GM12878 (cell line): ENCODE data around the gene DPAGT1. TPM values are rescaled to one million over a fixed set of nuclear protein-coding genes. Genes with fewer than 3 reads are reported as not detected.
A peak's percentile ranks its signal among the peaks of the same experiment; 100 is the strongest.

ENCODE experiments used
- ATAC-seq: fragments of 200-7000 bp; cut with Tn5 transposase; 3 replicates; pipeline ENCODE4 v1.9.1; 2020; ENCODE audit warnings: mild to moderate bottlenecking, moderate library complexity
- BruUV-seq: library from RNA; stranded (reverse); fragments of 400-500 nt; replicated peaks from 2 replicates; lab custom pipeline; 2021; lab: Mats Ljungman, UMichigan
- CTCF ChIA-PET: fragments of 300-600 bp; sonication (Branson Sonifier 250); formaldehyde crosslinking; extraction: SDS; loops from one replicate; lab custom pipeline; 2021; ENCODE audit warnings: inconsistent platforms; lab: Yijun Ruan, JAX
- POLR2A ChIA-PET: fragments of 350-600 bp; formaldehyde crosslinking; extraction: SDS; loops from one replicate; lab custom pipeline; 2021; ENCODE audit warnings: inconsistent platforms; lab: Charles Lee
- RAD21 ChIA-PET: fragments of 300-600 bp; sonication (Branson Sonifier 250); formaldehyde crosslinking; loops from one replicate; lab custom pipeline; 2023; ENCODE audit warnings: antibody characterized with exemption; ENCODE audit not compliant: unreplicated experiment; lab: Charles Lee
- SMC1A ChIA-PET: fragments of 300-600 bp; sonication (Branson Sonifier 250); formaldehyde crosslinking; loops from one replicate; lab custom pipeline; 2023; ENCODE audit not compliant: unreplicated experiment, uncharacterized antibody; lab: Charles Lee
- DNase-seq: peaks from one replicate; pipeline ENCODE4 v3.0.0-alpha.2; 2011; ENCODE audit warnings: low read depth, low spot score
- FAIRE-seq: peaks from 3 replicates; lab custom pipeline; 2011; peaks lifted over from hg19 to GRCh38; lab: Jason Lieb, UNC
- H2AFZ ChIP-seq: 2 replicates; pipeline ENCODE4 v1.6.0; 2011; ENCODE audit warnings: low read depth, low read length, control low read depth; ENCODE audit not compliant: control insufficient read depth
- H3K27ac ChIP-seq: 2 replicates; pipeline ENCODE4 v1.5.1; 2011; ENCODE audit warnings: control low read depth; ENCODE audit not compliant: control insufficient read depth, insufficient read depth
- H3K27me3 ChIP-seq, 2 experiments: replicated peaks in 1 of 2; 2 replicates each; pipeline versions ENCODE4 v1.6.0 to v1.6.1; 2011; ENCODE audit warnings: low read length in 1 of 2; ENCODE audit not compliant: control insufficient read depth in 2 of 2, insufficient read depth in 2 of 2
- H3K36me3 ChIP-seq, 2 experiments: 2 replicates each; pipeline ENCODE4 v1.5.1; 2011; ENCODE audit warnings: low read length in 1 of 2; ENCODE audit not compliant: control insufficient read depth in 2 of 2, insufficient read depth in 2 of 2
- H3K4me1 ChIP-seq: 2 replicates; pipeline ENCODE4 v1.6.1; 2011; ENCODE audit warnings: mild to moderate bottlenecking, low read length, moderate library complexity, mixed read lengths; ENCODE audit not compliant: control insufficient read depth, insufficient read depth
- H3K4me2 ChIP-seq: 2 replicates; pipeline ENCODE4 v1.6.0; 2011; ENCODE audit warnings: control low read depth; ENCODE audit not compliant: control insufficient read depth, insufficient read depth
- H3K4me3 ChIP-seq: fragments of 200-600 bp; sonication (generic); 2 replicates; pipeline ENCODE4 v1.5.1; 2016
- H3K79me2 ChIP-seq: 2 replicates; pipeline ENCODE4 v1.6.0; 2011; ENCODE audit warnings: low read length; ENCODE audit not compliant: control insufficient read depth, insufficient read depth
- H3K9ac ChIP-seq: 2 replicates; pipeline ENCODE4 v1.8.0; 2011; ENCODE audit warnings: low read length, control low read depth, mixed read lengths; ENCODE audit not compliant: control insufficient read depth, insufficient read depth
- H3K9me3 ChIP-seq: replicated peaks from 3 replicates; pipeline ENCODE4 v1.5.1; 2011; ENCODE audit warnings: mild to moderate bottlenecking, low read length; ENCODE audit not compliant: control insufficient read depth, insufficient read depth
- H4K20me1 ChIP-seq: 2 replicates; pipeline ENCODE4 v1.6.0; 2011; ENCODE audit not compliant: control insufficient read depth, insufficient read depth
- DPF2 ChIP-seq: fragments of 450-650 bp; IDR thresholded peaks from 2 replicates; pipeline ENCODE4 v1.6.1; 2017; ENCODE audit warnings: mild to moderate bottlenecking
- EED ChIP-seq: sonication (generic); IDR thresholded peaks from 2 replicates; pipeline ENCODE4 v1.6.1; 2016; ENCODE audit warnings: antibody characterized with exemption, low read depth
- HDAC6 ChIP-seq: fragments of 200-600 bp; sonication (generic); IDR thresholded peaks from one replicate; pipeline ENCODE4 v1.8.0; 2017; ENCODE audit warnings: antibody characterized with exemption; ENCODE audit not compliant: unreplicated experiment
- HDGF ChIP-seq: fragments of 450-650 bp; IDR thresholded peaks from 2 replicates; pipeline ENCODE4 v1.6.1; 2016; ENCODE audit warnings: antibody characterized with exemption
- KAT2A ChIP-seq: conservative IDR thresholded peaks from 2 replicates; pipeline ENCODE4 v1.6.1; 2011; ENCODE audit warnings: low read depth, low read length; ENCODE audit not compliant: control insufficient read depth
- KDM1A ChIP-seq: fragments of 200-600 bp; sonication (generic); IDR thresholded peaks from 2 replicates; pipeline ENCODE4 v1.6.1; 2016; ENCODE audit warnings: borderline replicate concordance
- NBN ChIP-seq: fragments of 450-650 bp; IDR thresholded peaks from 2 replicates; pipeline ENCODE4 v1.6.1; 2016
- NFXL1 ChIP-seq: fragments of 450-650 bp; IDR thresholded peaks from 2 replicates; pipeline ENCODE4 v1.6.1; 2017; ENCODE audit warnings: antibody characterized with exemption, mild to moderate bottlenecking, borderline replicate concordance
- NFYB ChIP-seq: IDR thresholded peaks from 2 replicates; pipeline ENCODE4 v1.6.1; 2011; ENCODE audit warnings: low read depth, mild to moderate bottlenecking, low read length, improper control_type of control experiment, moderate library complexity; ENCODE audit not compliant: insufficient read depth
- NR2F1 ChIP-seq: fragments of 450-650 bp; conservative IDR thresholded peaks from 2 replicates; pipeline ENCODE4 v1.6.1; 2017; ENCODE audit warnings: mild to moderate bottlenecking
- SREBF2 ChIP-seq: IDR thresholded peaks from 2 replicates; pipeline ENCODE4 v1.6.1; 2012; ENCODE audit warnings: mild to moderate bottlenecking, low read length
- TARDBP ChIP-seq: IDR thresholded peaks from 2 replicates; pipeline ENCODE4 v1.6.1; 2016; ENCODE audit warnings: borderline replicate concordance
- TCF7 ChIP-seq: IDR thresholded peaks from 2 replicates; pipeline ENCODE4 v1.6.1; 2014; ENCODE audit warnings: antibody characterized with exemption, borderline replicate concordance
- ZBED1 ChIP-seq: IDR thresholded peaks from 2 replicates; pipeline ENCODE4 v1.6.1; 2016; ENCODE audit warnings: borderline replicate concordance
- ZNF207 ChIP-seq: fragments of 450-650 bp; IDR thresholded peaks from 2 replicates; pipeline ENCODE4 v1.6.1; 2014; ENCODE audit warnings: antibody characterized with exemption, mild to moderate bottlenecking, borderline replicate concordance
- WGBS: methylation state at CpG from one replicate; pipeline ENCODE4 v1.1.6; 2016; ENCODE audit warnings: low lambda C conversion rate; ENCODE audit not compliant: insufficient replicate concordance, insufficient coverage; ENCODE audit errors: missing lambda C conversion rate; 5-methylcytosine and 5-hydroxymethylcytosine counted together
- in situ Hi-C: fragments of 300-500 bp; cut with MboI; formaldehyde crosslinking; loops from 9 replicates; pipeline ENCODE4 v1.14.3; 2018; ENCODE audit warnings: mixed read lengths
- intact Hi-C: fragments of 100-400 bp; cut with micrococcal nuclease; formaldehyde crosslinking; loops from one replicate; pipeline ENCODE4 v1.14.2; 2022; ENCODE audit not compliant: unreplicated experiment
- polyA plus RNA-seq, 11 experiments: library from polyadenylated mRNA; depleted of rRNA in 4 of 11; unstranded in 6 of 11; stranded (reverse) in 5 of 11; fragments of >200 nt; fragmentation: Nextera tagmentation in 4 of 11; fragmentation: Illumina TruSeq in 1 of 11; extraction: Ambion mirVana in 4 of 11; extraction: Trizol in 1 of 11; gene quantifications; 1 replicate in 1 of 11; 2 replicates in 10 of 11; pipeline versions ENCODE4 v1.2.1 to v1.2.3, GENCODE V29; 2011 to 2016; ENCODE audit warnings: inconsistent platforms in 2 of 11, missing spikeins in 2 of 11, low read depth in 1 of 11
- total RNA-seq, 4 experiments: library from RNA; depleted of rRNA in 3 of 4; stranded (reverse); fragments of >200 nt in 3 of 4; fragmentation: Illumina TruSeq in 1 of 4; extraction: Trizol in 1 of 4; gene quantifications; 2 replicates each; pipeline versions ENCODE4 v1.2.1 to v1.2.3, GENCODE V29; 2013 to 2021
- TF ChIP-seq, protein P1 (sequence below): IDR thresholded peaks from 2 replicates; pipeline ENCODE4 v1.6.1; 2012; ENCODE audit warnings: low read depth, low read length, improper control_type of control experiment

The DPAGT1 gene
- total and polyA plus RNA-seq, 10 of the 15 experiments (the other 5 are each of a cell fraction or from before 2014, with no cell fraction given): 20.5 to 95.6 (median 54.3) TPM

DNA sequence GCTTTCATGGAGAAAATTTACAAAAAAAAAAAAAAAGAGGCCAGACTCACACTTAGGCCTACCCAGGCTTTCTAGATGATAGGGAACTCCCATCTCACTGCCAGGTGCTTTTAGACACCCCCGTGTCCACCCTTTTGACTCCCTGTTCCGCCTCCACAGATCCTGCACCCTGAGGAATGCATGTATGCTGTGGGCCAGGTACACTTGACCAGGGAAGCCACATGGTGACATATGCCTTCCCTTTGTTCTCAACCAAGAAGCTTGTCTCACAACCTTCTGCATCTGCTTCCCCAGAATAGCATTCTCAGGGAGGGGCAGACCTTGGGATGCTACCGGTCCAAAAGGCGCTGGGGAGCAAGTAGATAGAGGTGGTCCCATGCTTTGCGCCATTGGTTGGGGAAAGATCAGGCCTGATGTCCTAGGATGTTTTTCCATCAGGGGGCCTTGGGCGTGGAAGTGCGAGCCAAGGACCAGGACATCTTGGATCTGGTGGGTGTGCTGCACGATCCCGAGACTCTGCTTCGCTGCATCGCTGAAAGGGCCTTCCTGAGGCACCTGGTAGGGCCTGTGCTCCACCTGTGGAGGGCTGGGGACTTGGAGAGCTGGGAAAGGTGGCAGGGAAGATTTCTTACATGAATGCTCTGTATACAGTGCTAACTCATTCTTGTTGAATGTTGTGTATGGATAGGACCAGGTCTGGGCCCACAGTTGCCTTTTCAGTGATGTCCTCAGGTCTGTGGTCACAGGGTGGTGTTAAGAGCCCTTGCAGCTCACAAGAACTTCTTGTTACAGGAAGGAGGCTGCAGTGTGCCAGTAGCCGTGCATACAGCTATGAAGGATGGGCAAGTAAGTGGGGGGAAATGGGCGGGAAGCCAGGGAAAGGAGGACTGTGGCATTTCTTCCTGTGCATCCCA is 9.4 kb downstream of the DPAGT1 start:
- peaks cover 33% of the 10 kb centered on the region for H3K79me2 ChIP-seq
- H3K4me3 ChIP-seq: peak overlapping the region; percentile 83
- BruUV-seq: no TSS peak
- TF ChIP-seq HDAC6 (no peak), NFYB (no peak), NFXL1 (no peak), KAT2A (no peak), SREBF2 (no peak), ZBED1 (no peak), HDGF (no peak), NR2F1 (no peak), NBN (no peak), ZNF207 (no peak), KDM1A (no peak), EED (no peak), TCF7 (no peak), DPF2 (no peak), TARDBP (no peak)
- TF ChIP-seq, protein P1, sequence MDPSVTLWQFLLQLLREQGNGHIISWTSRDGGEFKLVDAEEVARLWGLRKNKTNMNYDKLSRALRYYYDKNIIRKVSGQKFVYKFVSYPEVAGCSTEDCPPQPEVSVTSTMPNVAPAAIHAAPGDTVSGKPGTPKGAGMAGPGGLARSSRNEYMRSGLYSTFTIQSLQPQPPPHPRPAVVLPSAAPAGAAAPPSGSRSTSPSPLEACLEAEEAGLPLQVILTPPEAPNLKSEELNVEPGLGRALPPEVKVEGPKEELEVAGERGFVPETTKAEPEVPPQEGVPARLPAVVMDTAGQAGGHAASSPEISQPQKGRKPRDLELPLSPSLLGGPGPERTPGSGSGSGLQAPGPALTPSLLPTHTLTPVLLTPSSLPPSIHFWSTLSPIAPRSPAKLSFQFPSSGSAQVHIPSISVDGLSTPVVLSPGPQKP: no peak
- ChIA-PET RAD21 (interaction anchor here (1.0 kb wide), 1 partner anchor 18 kb away, joined by 5 read pairs; no protein-coding TSS in a partner anchor), CTCF (interaction anchor here (1.2 to 2.8 kb wide), 4 partner anchors 40 to 231 kb away, joined by 3 to 13 read pairs (median 3); no protein-coding TSS in a partner anchor), SMC1A (interaction anchor here (0.5 to 1.6 kb wide), 4 partner anchors 18 to 230 kb away, joined by 3 to 4 read pairs (median 4); partner anchors contain the start of gene VPS11), POLR2A (interaction anchor here (0.7 to 1.5 kb wide), 7 partner anchors 10 to 104 kb away, joined by 3 to 5 read pairs (median 4); partner anchors contain the start of gene VPS11)
- peak overlapping the region; percentile 88; the same call in 1 of the 2 replicates for H3K9ac ChIP-seq
- H3K4me1 ChIP-seq: peaks cover 17% of the 10 kb centered on the region
- H2AFZ ChIP-seq: no peak overlapping the region
- no peak for DNase-seq
- ATAC-seq: no peak
- peaks cover 9 to 13% of the 10 kb centered on the region in 2 experiments for H3K36me3 ChIP-seq
- 72% methylated on average over 13 of the region's 13 CpGs for WGBS
- no peaks in the 10 kb centered on the region for H3K9me3 ChIP-seq
- in situ Hi-C loops (no loop called here), intact Hi-C loops (no loop called here)
- no peak overlapping the region for H3K27ac ChIP-seq
- H4K20me1 ChIP-seq: no peaks in the 10 kb centered on the region
- peak overlapping the region; percentile 90 for H3K4me2 ChIP-seq
- H3K27me3 ChIP-seq: no peaks in the 10 kb centered on the region
- FAIRE-seq: no peak
